NCI-H1105 treated with DMSO at 0.1 percent for 48 hours (cell line): ENCODE measurements around the gene NMT2.

Experiments
- DNase-seq: peaks from one replicate; lab custom pipeline; 2025; lab: John Stamatoyannopoulos, UW

Gene NMT2

DNA sequence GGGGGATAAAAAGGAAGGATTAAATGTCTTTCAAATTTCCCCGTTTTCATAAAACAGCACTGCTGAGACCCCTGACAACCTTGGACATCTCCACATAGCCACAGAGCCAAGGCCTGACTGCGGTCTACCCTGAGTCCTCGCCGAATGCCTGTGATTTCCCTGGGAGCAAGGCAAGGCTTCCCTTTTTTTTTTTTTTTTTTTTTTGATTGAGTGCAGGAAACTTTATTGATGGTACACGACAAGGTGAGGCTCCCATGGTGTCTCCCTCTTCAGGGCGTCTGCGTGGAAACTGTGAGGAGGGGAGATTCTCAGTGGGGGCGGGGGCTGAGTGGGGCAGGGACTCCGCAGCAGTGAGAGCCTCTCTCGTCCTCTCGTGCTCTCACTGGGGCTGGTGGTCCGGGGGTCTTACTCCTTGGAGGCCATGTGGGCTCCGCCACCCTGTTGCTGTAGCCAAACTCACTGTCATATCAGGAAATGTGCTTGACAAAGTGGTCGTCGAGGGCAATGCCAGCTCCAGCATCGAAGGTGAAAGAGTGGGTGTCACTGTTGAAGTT is 75.6 kb downstream of the NMT2 start:
- DNase-seq, result no peak

DNA sequence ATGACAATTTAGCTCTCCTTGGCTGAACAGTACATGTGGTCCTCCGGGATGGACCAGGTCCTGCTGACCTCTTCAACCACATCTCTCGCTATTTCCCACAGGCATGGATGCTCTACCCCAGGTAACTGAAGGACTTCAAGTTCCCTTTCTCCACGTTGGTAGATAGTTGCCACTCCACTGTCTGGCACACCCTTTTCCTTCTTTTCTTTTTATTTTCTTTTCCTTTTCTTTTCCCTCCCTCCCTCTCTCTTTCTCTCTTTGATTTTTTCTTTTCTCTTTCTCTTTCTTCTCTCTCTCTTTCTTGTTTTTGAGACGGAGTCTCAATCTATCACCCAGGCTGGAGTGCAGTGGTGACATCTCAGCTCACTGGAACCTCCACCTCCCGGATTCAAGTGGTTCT is 77.1 kb downstream of the NMT2 start:
- no peak for DNase-seq

DNA sequence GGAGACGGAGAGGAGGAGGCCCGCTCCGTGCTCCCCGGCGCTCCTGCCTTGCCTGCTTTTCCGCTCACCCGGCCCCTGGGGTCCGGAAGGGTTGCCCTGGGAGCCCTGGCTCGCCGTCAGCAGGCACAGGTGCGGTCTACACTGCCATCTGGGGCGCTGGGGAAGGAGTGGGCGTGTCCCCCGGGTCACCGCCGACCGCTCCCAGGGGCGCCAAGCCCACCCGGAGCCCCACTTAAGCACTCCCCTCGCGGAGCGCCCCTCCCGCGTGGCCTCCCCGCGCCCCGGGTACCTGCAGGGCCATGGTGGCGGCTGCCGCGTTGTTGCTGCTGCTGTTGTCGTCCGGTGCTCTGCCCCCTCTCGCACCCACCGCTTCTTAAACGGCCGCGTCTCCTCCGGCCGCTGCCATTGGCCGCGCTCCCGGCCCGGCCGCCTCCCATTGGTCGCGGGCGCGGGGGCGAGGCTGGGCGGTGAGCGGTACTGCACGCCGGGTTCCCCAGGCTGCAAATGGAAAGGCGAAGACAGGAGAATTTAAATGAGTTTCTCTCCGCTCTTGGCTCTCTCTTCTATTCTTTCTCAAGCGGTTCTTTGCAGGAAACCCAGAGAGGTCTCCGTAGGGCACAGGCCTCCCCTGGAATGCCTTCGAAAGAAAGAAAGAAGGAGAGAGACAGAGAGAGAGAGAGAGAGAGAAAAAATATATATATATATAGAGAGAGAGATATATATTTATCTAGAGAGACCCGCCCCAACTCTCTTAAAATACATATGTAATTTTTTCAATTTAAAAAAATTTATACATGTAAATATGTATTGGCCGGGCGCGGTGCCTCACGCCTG is 79.8 kb downstream of the NMT2 start, which contains the start of gene ACBD7:
Gene ACBD7, minus strand, starts transcription at position 349 of the 834 bp plus-strand sequence. Its CDS starts 48 bp downstream, at position 301.
- DNase-seq, result peak; percentile 75

DNA sequence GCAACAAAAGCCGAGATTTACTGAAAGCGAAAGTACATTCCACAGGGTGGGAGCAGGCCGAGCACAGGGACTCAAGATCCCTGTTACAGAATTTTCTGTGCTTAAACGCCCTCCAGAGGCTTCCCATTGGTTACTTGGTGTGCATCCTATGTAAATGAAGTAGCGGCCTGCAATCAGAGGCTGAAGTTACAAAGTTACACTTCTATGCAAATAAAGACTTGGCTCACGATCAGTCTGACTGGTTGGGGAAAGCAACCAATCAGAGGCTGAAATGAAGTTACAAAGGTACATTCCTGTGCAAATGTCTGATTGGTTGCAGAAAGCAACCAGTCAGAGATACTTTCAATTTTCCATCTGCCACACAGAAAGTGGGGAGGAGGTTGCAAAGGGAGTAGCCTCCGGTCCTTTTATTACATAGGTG is 84.0 kb downstream of the NMT2 start:
- DNase-seq, result peak; percentile 10

- no peak for DNase-seq
These were observed 84.6 kb downstream of the NMT2 start for GRCh38 chr10:15083674-15084501.

GRCh38 chr10:15075421-15075820 is 93.1 kb downstream of the NMT2 start:
- DNase-seq, result no peak

DNA sequence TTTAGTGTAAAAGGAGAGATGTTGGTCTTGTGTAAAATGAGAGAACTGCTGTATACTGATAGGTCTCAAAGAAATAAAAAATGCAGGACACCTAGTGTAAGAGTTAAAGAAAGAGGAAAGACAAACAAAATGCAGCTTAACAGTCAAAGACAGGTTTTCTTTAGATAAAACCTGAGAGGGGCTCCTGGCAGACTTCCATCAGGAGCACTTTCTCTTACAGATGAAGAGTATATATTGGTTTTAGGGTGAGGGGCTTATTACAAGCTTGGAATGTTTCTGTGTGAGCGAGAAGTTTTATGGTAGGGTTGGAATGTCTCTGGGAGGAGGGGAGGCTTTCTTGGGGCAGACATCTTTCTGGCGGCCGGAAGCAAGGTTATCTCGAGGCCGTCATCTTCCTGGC is 96.1 kb downstream of the NMT2 start:
- DNase-seq, result no peak

- DNase-seq, result no peak
These were observed 99.3 kb downstream of the NMT2 start for GRCh38 chr10:15069230-15069629.

DNA sequence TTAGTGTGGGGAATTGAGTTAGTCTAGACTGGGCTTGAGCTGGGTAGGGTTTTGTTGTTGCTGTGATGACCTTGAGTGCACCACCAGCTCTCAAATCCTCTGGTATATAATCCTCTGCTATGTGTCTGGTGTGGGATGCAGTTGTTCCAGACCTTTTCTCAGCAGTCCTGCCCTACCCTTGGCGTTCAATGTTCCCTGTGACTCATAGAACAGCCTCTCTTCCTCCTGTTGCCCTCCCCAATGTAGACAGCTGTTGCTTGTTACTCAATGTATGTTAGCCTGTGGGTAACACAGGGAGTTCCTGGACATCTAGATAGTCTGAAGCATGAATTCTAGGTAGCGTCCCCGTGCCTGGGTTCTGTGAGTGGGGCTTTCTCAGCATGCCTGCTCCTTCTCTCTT is 99.7 kb downstream of the NMT2 start:
- DNase-seq, result no peak

GRCh38 chr10:15067154-15067553 is 101.3 kb downstream of the NMT2 start:
- DNase-seq, result no peak

DNA sequence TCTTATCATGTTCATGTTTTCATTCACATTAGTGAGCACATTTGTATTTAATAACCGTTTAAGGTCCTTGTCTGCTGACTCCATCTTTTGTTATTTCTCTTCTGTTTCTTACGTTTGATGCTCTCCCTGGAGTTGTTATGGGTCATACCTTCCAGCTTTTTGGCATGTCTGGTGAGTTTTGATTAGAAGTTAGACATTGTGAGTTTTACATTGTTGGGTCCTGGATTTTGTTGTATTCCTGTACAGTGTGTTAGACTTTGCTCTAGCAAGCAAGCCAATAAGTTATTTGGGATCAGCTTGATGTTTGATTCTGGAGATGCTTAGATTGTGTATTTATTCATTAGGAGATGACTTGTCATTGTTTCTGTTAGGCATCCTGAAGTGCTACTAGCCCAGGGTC is 107.9 kb downstream of the NMT2 start:
- no peak for DNase-seq

DNA sequence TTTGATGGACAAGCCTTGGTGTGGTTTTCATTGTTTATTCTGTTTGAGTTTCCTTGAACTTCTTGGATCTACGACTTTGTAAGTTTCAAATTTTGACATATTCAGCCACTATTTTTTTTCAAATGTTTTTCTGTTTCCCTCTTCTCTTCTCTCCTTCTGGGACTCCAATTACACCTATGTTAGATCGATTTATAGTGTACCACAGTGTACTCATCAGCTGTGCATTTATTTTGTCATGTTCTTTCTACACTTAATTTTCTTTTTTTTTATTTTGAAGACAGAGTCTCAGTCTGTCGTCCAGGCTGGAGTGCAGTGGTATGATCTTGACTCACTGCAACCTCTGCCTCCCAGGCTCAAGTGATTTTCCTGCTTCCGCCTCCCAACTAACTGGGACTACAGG is 108.6 kb downstream of the NMT2 start:
- no peak for DNase-seq

GRCh38 chr10:15058689-15059088 is 109.8 kb downstream of the NMT2 start:
- DNase-seq, result no peak
